C4-2B (cell line): ENCODE results near the gene MFAP1.

Experiments
- CTCF ChIP-seq: fragments of 450-650 bp; conservative IDR thresholded peaks from 2 replicates; pipeline ENCODE4 v1.5.1; 2017; ENCODE audit warnings: mild to moderate bottlenecking
- ZFX ChIP-seq: fragments of 450-650 bp; IDR thresholded peaks from 2 replicates; pipeline ENCODE4 v1.6.1; 2017

- TF ChIP-seq CTCF (peak; percentile 74), ZFX (no peak)
Observed at GRCh38 chr15:43872416-43873020, 48.0 kb upstream of the MFAP1 start.
